NCI-H128 (cell line): ENCODE results near the gene ZFYVE21.

Experiments
- DNase-seq: peaks from one replicate; lab custom pipeline; 2025; ENCODE audit not compliant: unreplicated experiment; lab: John Stamatoyannopoulos, UW

The ZFYVE21 gene

GRCh38 chr14:103704708-103705107 lies 10.9 kb upstream of the ZFYVE21 start:
- DNase-seq: no peak

- no peak for DNase-seq
Measured at GRCh38 chr14:103705118-103705503, 10.5 kb upstream of the ZFYVE21 start.

- DNase-seq: no peak
Measured at GRCh38 chr14:103705504-103706284, 9.9 kb upstream of the ZFYVE21 start.

- no peak for DNase-seq
Measured at GRCh38 chr14:103706551-103707328, 8.9 kb upstream of the ZFYVE21 start.

GRCh38 chr14:103707329-103708263 lies 8.0 kb upstream of the ZFYVE21 start:
- no peak for DNase-seq

- DNase-seq: no peak
Measured at GRCh38 chr14:103708750-103709187, 6.8 kb upstream of the ZFYVE21 start.

- DNase-seq: no peak
Measured at GRCh38 chr14:103709814-103710213, 5.8 kb upstream of the ZFYVE21 start.

GRCh38 chr14:103710771-103711377 lies 4.7 kb upstream of the ZFYVE21 start:
- DNase-seq: no peak

GRCh38 chr14:103711516-103712431 lies 3.8 kb upstream of the ZFYVE21 start:
- no peak for DNase-seq

- no peak for DNase-seq
Measured at GRCh38 chr14:103712633-103713247, 2.9 kb upstream of the ZFYVE21 start.

GRCh38 chr14:103713304-103714062 lies 2.1 kb upstream of the ZFYVE21 start:
- DNase-seq: no peak

- no peak for DNase-seq
Measured at GRCh38 chr14:103714063-103714724, 1.4 kb upstream of the ZFYVE21 start.

GRCh38 chr14:103716091-103716801 lies 636 bp downstream of the ZFYVE21 start:
- DNase-seq: no peak

GRCh38 chr14:103716899-103717411 lies 1.3 kb downstream of the ZFYVE21 start:
- DNase-seq: no peak

GRCh38 chr14:103718572-103718971 lies 3.0 kb downstream of the ZFYVE21 start:
- no peak for DNase-seq

GRCh38 chr14:103719751-103720150 lies 4.1 kb downstream of the ZFYVE21 start:
- DNase-seq: no peak
